T-helper 1 cell treated with Interleukin-12 subunit alpha and Interleukin-12 subunit beta and Interleukin-4 antibody, amounts not matched to agents 30 ng/mL and 1 ng/mL, for 36 hours (primary cell): ENCODE results near the gene PLP2. TPM values are rescaled to one million over a fixed set of nuclear protein-coding genes. Genes with fewer than 3 reads are reported as not detected.

Experiments
- intact Hi-C: fragments of 100-400 bp; cut with micrococcal nuclease; formaldehyde crosslinking; loops from one replicate; pipeline ENCODE4 v1.15.1; 2024
- total RNA-seq: library from RNA; stranded (reverse); gene quantifications from 2 replicates; pipeline ENCODE4 v1.2.3, GENCODE V29; 2022

The PLP2 gene
- total RNA-seq, 1 donor from 2014 or later = 90.7 TPM

DNA sequence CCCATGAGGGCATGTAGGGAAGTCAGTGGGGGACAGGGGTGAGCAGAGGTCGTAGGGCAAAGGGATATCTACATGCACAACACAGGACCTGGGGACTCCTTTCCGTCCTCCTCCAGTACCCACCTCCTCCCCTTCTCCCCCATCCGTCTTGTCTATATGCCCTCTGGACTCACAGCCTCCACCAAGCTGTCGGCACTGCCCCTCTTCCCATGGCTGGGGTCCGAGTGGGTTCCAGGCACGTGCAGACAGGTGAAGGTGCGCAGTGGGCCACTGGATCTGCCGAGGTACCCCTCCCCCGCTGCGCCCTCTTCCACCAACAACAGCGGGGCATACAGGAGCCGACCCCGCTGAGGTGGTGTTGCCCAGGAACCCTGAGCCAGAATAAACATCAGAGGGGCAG lies 33.7 kb downstream of the PLP2 start:
- intact Hi-C loops = no loop called here

DNA sequence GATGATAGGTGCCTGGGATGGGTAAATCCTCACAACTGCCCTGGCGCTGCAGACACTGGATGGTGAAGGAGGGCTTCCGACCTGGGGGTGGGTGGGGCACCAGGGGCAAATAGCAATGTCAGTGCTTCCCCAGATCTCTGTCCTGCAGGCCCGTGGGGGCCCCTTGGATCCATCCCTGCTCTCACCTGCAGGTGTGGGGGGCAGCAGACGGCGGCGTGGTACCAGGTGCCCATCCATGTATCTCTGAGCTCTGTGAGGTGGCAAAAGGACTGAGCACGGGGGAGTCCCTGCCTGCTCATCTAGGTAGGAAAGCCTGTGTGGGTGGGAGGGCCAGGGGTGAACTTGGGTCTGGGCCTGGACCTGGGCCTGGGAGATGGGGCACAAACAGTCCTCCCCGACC lies 34.8 kb downstream of the PLP2 start:
- intact Hi-C loops = no loop called here

DNA sequence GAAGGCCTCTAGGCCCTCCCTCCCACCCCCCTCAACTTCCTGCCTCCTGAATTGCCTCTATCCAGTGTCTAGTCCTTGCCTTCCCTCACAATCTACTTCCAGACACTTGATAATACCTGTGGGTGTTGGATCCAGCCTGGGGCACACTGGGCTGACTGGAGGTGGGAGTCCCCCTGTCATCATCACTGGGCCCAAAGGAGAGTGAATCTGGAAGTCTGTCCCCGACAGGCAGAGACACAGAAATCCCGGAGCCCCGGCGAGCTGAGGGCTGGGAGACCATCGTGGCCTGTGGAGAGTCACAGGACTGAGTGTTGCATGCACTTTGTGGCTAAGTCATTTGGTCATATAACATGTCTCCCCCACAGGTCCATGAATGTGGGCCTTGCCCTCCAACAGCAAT lies 36.7 kb downstream of the PLP2 start:
- intact Hi-C loops = no loop called here

DNA sequence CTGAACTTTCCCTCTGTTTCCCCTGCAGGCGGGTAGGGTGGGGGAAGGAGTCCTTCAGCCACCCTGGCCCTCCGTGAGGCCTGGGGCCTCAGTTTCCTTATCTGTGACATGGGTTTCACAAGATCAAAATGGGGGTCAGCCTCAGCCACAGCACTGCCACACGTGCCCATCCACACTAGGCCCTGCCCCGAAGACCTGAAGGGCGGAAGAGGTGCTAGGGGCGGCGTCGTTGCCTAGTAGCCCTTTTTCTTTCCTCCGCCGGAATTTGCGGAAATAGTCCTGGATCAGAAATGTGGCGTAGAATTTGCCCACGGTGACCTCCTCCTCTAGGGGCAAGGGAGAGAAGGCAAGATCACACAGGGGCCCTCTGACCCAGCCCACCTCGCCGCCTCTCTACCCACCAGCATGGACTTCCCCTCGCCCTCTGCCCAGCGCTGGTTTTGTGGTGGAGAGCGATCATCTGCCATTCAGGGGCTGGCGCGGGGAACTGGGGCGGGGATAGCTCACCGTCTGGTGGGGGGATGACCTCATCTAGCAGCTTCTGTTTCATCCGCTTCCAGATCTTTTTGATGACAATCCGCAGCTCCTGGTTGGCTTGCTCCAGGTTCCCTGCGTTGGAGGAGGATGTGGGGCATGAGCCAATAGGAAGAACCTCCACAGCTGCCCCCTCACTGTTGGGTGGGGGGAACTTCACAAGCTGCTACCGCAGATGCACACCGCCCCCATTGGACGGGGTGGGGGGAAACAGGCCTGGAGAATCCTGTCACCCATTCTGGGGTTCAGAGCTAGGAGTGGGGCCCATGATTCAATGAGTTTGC lies 37.9 kb downstream of the PLP2 start:
- intact Hi-C loops = no loop called here

DNA sequence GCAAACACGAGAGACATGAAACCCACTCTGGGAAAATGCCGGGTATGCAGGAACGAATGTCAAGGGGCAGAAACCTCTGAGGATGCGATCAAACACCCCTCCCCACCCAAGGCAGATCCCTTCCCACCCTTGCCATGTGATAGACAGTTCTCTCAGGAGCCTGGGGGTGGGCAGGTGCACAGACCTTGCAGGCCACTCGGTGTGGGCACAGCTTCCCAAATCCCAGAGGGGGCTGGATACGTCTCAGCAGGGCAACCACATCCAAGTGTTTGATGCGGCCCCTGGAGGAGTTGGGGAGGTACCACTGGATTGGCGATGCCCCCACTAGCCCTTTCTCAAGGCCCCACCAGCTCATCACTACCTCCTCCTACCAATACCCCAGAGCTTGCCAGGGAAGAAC lies 38.7 kb downstream of the PLP2 start:
- intact Hi-C loops = no loop called here

DNA sequence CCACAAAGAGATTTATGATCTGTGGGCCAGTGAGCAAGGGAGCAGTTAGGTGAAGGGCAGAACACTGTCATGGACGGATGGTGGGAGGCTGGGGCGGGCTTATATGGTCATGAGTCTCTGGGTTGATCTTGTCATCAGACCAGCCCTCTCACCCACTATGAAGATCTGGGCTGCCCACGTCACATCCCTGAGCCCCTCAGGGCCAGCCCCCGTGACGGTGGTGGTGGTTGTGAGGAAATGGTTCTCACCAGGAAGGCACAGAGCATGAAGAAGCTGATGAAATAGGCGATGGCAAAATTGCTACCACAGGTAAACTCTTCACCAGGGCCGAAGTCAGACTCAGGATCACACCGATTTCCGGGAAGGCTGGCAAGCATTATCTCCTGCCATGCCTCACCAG lies 39.4 kb downstream of the PLP2 start:
- intact Hi-C loops = no loop called here

DNA sequence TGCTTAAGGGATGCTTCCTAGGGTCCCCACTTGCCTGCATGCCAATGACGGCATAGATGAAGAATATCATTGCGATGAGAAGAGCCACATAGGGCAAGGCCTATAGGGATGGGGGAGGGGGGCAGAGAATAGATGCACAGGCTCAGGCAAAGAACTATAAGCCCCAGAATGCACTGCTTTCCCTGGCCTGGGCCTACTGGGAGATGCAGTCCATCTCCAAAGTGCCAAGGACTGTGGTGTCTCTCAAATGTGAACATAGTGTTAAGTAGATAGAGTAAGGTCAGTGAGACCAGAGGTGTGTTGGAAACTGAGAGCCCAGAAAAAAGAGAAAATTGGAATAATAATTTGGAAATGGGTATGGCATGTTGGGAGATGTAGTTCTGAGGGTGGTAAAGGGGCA lies 40.5 kb downstream of the PLP2 start:
- intact Hi-C loops = no loop called here

DNA sequence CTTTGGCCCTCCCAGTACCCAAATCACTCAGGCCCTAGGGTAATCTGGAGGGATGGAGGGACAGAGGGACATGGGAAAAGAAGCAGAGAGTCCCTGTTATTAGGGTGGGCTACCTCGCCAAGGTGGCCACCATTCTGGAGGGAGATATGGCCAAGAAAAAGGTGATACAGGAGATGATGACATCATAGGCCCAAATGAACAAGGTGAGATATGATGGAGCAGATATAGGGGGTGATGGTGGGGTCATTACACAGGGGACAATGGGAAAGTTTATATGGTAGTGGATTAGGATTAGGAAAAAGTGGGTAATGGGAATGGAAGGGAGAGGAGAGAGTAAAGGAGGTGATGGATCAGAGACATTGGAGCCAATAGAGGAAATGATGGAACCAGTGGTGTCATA lies 41.2 kb downstream of the PLP2 start:
- intact Hi-C loops = no loop called here

DNA sequence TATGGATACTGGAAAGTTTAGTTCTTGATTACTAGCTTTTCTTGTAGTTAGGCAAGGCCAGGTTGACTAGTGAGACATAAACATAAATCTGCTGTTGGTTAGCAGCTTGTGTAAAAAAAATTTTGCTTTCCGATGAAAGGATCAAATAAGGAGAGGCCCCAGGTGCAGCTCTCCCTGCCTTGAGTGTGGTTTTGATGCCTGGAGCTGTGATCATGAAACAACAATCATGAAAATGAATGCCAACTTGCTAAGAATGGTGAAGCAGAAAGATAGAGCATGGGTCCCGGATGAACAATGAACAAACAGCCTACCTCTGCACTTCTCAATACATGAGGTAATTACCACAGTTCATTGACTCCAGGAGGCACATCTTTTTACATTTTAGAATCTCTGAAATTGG lies 42.7 kb downstream of the PLP2 start:
- intact Hi-C loops = no loop called here

DNA sequence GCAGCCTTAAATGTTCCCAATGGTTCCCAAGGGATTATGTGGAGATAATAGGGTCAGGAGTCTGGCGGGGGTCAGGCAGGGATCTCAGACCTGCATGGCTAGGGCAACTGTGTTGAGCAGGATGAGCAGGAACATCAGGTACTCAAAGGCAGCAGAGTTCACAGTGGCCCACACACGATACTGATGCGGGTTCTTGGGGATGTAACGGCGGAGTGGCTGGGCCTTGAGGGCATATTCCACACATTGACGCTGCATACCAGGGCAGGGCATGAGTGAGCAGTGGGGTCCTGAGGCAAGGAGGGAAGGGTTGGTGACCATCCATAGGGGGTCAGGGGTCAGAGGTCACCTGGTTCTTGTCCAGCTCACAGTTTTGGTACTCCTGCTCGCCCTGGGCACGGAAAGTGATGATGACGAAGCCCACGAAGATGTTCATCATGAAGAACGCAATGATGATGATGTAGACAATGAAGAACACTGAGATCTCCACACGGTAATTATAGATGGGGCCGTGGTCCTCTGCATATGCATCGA lies 43.4 kb downstream of the PLP2 start:
- intact Hi-C loops = no loop called here

DNA sequence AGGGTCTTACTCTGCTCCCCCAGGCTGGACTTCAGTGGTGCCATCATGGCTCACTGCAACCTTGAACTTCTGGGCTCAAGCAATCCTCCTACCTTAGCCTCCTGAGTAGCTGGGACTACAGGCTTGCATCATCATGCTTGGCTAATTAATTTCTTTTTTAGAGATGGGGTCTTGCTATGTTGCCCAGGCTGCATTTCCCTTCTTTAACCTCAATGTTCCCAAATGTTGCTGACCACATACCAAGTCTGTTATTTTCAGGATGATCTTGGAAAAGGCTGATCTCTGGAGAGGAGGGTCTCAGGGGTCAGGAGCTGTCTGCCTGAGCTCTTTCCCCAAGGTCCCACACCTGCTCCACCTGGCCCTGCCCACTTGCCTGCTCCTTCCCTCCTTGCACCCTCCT lies 48.4 kb downstream of the PLP2 start:
- intact Hi-C loops = no loop called here

DNA sequence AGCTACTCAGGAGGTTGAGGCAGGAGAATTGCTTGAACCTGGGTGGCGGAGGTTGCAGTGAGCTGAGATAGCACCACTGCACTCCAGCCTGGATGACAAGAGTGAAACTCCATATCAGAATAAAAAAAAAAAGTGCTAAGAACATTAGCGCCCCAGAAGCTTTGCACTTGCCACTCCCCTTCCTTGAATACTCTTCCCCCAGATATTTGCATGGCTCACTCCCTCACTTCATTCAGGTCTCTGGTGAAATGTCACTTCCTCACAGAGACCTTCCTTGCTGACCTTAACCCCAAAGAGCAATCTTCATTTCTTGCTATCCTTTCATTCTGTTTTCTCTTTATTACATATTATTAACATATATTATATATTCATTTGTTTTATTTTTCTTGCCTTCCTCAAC lies 50.2 kb downstream of the PLP2 start:
- intact Hi-C loops = no loop called here

Other genes starting within 250 kb of the PLP2 start
- gene OTUD5, start 214.3 kb upstream of the PLP2 start, total RNA-seq = 68.4 and 71.1 TPM in 2 replicates
- gene KCND1, start 200.1 kb upstream of the PLP2 start, total RNA-seq = 5.0 and 6.3 TPM in 2 replicates
- gene GRIPAP1, start 169.6 kb upstream of the PLP2 start, total RNA-seq = 103 and 110 TPM in 2 replicates
- gene TFE3, start 128.5 kb upstream of the PLP2 start, total RNA-seq = 46.6 and 50.9 TPM in 2 replicates
- 6.5 and 8.3 TPM in 2 replicates for gene CCDC120, start 112.9 kb upstream of the PLP2 start, total RNA-seq
- gene PRAF2, start 97.9 kb upstream of the PLP2 start, total RNA-seq = 20.9 and 22.2 TPM in 2 replicates
- 68.7 and 71.5 TPM in 2 replicates for gene WDR45, start 92.0 kb upstream of the PLP2 start, total RNA-seq
- gene GPKOW, start 48.2 kb upstream of the PLP2 start, total RNA-seq = 32.6 and 33.2 TPM in 2 replicates
- 2.0 and 2.4 TPM in 2 replicates for gene MAGIX, start 9.1 kb upstream of the PLP2 start, total RNA-seq
- gene PRICKLE3, start 14.5 kb downstream of the PLP2 start, total RNA-seq = 18.6 and 18.9 TPM in 2 replicates
- gene SYP, start 28.3 kb downstream of the PLP2 start, total RNA-seq = 2.7 and 3.3 TPM in 2 replicates
- 0.22 TPM in 2 replicates for gene CACNA1F, start 61.4 kb downstream of the PLP2 start, total RNA-seq
- gene CCDC22, start 63.6 kb downstream of the PLP2 start, total RNA-seq = 30.2 and 32.4 TPM in 2 replicates
- 19.9 and 20.4 TPM in 2 replicates for gene FOXP3, start 92.8 kb downstream of the PLP2 start, total RNA-seq
- 10.1 and 13.0 TPM in 2 replicates for gene PPP1R3F, start 97.9 kb downstream of the PLP2 start, total RNA-seq
- gene GAGE10, start 131.7 kb downstream of the PLP2 start, total RNA-seq = not detected in 2 replicates
- gene GAGE12J, start 150.1 kb downstream of the PLP2 start, total RNA-seq = not detected in 2 replicates
- gene GAGE13, start 159.7 kb downstream of the PLP2 start, total RNA-seq = not detected in 2 replicates